Measurements from ENCODE around the gene AOX1. TPM values are rescaled to one million over a fixed set of nuclear protein-coding genes. Genes with fewer than 3 reads are reported as not detected.

AOX1 gene
- total RNA-seq, 4 donors from 2014 or later = 18.3 to 67.5 (median 18.8) TPM

- intact Hi-C loops (cut with DNase I; ENCODE audit: low total_unique reads) = no loop called here
- H3K4me3 ChIP-seq (ENCODE audit: low read depth, poor library complexity, severe bottlenecking) = no peak overlapping the region
- no peak for TF ChIP-seq POLR2A (IDR thresholded peaks at IDR 0.05)
- TF ChIP-seq, protein P1, sequence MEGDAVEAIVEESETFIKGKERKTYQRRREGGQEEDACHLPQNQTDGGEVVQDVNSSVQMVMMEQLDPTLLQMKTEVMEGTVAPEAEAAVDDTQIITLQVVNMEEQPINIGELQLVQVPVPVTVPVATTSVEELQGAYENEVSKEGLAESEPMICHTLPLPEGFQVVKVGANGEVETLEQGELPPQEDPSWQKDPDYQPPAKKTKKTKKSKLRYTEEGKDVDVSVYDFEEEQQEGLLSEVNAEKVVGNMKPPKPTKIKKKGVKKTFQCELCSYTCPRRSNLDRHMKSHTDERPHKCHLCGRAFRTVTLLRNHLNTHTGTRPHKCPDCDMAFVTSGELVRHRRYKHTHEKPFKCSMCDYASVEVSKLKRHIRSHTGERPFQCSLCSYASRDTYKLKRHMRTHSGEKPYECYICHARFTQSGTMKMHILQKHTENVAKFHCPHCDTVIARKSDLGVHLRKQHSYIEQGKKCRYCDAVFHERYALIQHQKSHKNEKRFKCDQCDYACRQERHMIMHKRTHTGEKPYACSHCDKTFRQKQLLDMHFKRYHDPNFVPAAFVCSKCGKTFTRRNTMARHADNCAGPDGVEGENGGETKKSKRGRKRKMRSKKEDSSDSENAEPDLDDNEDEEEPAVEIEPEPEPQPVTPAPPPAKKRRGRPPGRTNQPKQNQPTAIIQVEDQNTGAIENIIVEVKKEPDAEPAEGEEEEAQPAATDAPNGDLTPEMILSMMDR (IDR thresholded peaks at IDR 0.05) = no peak
- no peak for DNase-seq (ENCODE audit: low spot score in 2 of 2)
- WGBS, 2 donors = 45% methylated on average over 3 of the region's 3 CpGs
Measured at GRCh38 chr2:200618590-200619021, 32.8 kb downstream of the AOX1 start.

GRCh38 chr2:200619279-200619678 lies 33.5 kb downstream of the AOX1 start:
- H3K4me3 ChIP-seq (ENCODE audit: low read depth, poor library complexity, severe bottlenecking) = no peak overlapping the region
- intact Hi-C loops (cut with DNase I; ENCODE audit: low total_unique reads) = no loop called here
- no peak for TF ChIP-seq POLR2A (IDR thresholded peaks at IDR 0.05)
- TF ChIP-seq, protein P1 (IDR thresholded peaks at IDR 0.05) = no peak
- no peak for DNase-seq (ENCODE audit: low spot score in 2 of 2)
- WGBS, 2 donors = 55 to 60% methylated on average over 2 of the region's 2 CpGs

GRCh38 chr2:200620606-200621390 lies 35.0 kb downstream of the AOX1 start:
- intact Hi-C loops (cut with DNase I; ENCODE audit: low total_unique reads) = no loop called here
- no peak overlapping the region for H3K4me3 ChIP-seq (ENCODE audit: low read depth, poor library complexity, severe bottlenecking)
- TF ChIP-seq POLR2A (IDR thresholded peaks at IDR 0.05) = no peak
- TF ChIP-seq, protein P1 (IDR thresholded peaks at IDR 0.05) = no peak
- WGBS, 2 donors = 88% methylated on average over 7 of the region's 7 CpGs
- DNase-seq (ENCODE audit: low spot score in 2 of 2) = no peak

- intact Hi-C loops (cut with DNase I; ENCODE audit: low total_unique reads) = no loop called here
- no peak overlapping the region for H3K4me3 ChIP-seq (ENCODE audit: low read depth, poor library complexity, severe bottlenecking)
- no peak for DNase-seq (ENCODE audit: low spot score in 2 of 2)
- 72 to 82% methylated on average over 1 of the region's 1 CpG for WGBS, 2 donors
- TF ChIP-seq, protein P1 (IDR thresholded peaks at IDR 0.05) = no peak
- TF ChIP-seq POLR2A (IDR thresholded peaks at IDR 0.05) = no peak
Measured at GRCh38 chr2:200622106-200622505, 36.3 kb downstream of the AOX1 start.

- no peak for DNase-seq (ENCODE audit: low spot score in 2 of 2)
- H3K4me3 ChIP-seq (ENCODE audit: low read depth, poor library complexity, severe bottlenecking) = no peak overlapping the region
- WGBS, 2 donors = 78 to 83% methylated on average over 2 of the region's 2 CpGs
- no peak for TF ChIP-seq POLR2A (IDR thresholded peaks at IDR 0.05)
- TF ChIP-seq, protein P1 (IDR thresholded peaks at IDR 0.05) = no peak
- intact Hi-C loops (cut with DNase I; ENCODE audit: low total_unique reads) = no loop called here
Measured at GRCh38 chr2:200624026-200624425, 38.2 kb downstream of the AOX1 start.

Data from lower leg skin (tissue), 4 donors.